Dermis blood vessel endothelial cell (primary cell): ENCODE results near the gene CFAP410. TPM values are rescaled to one million over a fixed set of nuclear protein-coding genes. Genes with fewer than 3 reads are reported as not detected.

Experiments used
- DNase-seq: peaks from one replicate; pipeline ENCODE4 v3.0.0; 2010
- total RNA-seq: library from RNA; depleted of rRNA; stranded (reverse); fragments of >200 nt; gene quantifications from 2 replicates; pipeline ENCODE4 v1.2.3, GENCODE V29; 2014

The CFAP410 gene
- total RNA-seq, 1 donor from 2014 or later = 6.0 TPM

- DNase-seq = no peak
These were observed 8.5 kb downstream of the CFAP410 start for GRCh38 chr21:44330698-44331097.

GRCh38 chr21:44329971-44330681 is 9.1 kb downstream of the CFAP410 start:
- no peak for DNase-seq

- DNase-seq = no peak
These were observed 9.9 kb downstream of the CFAP410 start for GRCh38 chr21:44329086-44329889.

GRCh38 chr21:44328242-44328895 is 10.8 kb downstream of the CFAP410 start:
- no peak for DNase-seq

GRCh38 chr21:44327603-44327974 is 11.6 kb downstream of the CFAP410 start:
- DNase-seq = no peak

GRCh38 chr21:44326716-44327602 is 12.2 kb downstream of the CFAP410 start:
- DNase-seq = no peak

- no peak for DNase-seq
These were observed 12.9 kb downstream of the CFAP410 start for GRCh38 chr21:44326272-44326647.

- no peak for DNase-seq
These were observed 13.6 kb downstream of the CFAP410 start for GRCh38 chr21:44325386-44326271.

- no peak for DNase-seq
These were observed 14.4 kb downstream of the CFAP410 start for GRCh38 chr21:44324854-44325107.

GRCh38 chr21:44324106-44324853 is 14.9 kb downstream of the CFAP410 start:
- DNase-seq = no peak

- DNase-seq = no peak
These were observed 15.6 kb downstream of the CFAP410 start for GRCh38 chr21:44323591-44323990.

GRCh38 chr21:44322621-44323325 is 16.4 kb downstream of the CFAP410 start:
- no peak for DNase-seq

- DNase-seq = no peak
These were observed 17.2 kb downstream of the CFAP410 start for GRCh38 chr21:44321846-44322450.

- no peak for DNase-seq
These were observed 18.3 kb downstream of the CFAP410 start for GRCh38 chr21:44320847-44321246.

- no peak for DNase-seq
These were observed 19.7 kb downstream of the CFAP410 start for GRCh38 chr21:44319407-44320065.

- no peak for DNase-seq
These were observed 20.5 kb downstream of the CFAP410 start for GRCh38 chr21:44318489-44319285.

- DNase-seq = no peak
These were observed 21.3 kb downstream of the CFAP410 start for GRCh38 chr21:44317871-44318270.

GRCh38 chr21:44317241-44317782 is 21.9 kb downstream of the CFAP410 start:
- DNase-seq = no peak
